Loucy (cell line): ENCODE results near the gene MED10.

ENCODE experiments used
- H2AFZ ChIP-seq: fragments of 200-600 bp; sonication (generic); 2 replicates; pipeline ENCODE4 v1.6.0; 2016; ENCODE audit warnings: antibody characterized with exemption, mild to moderate bottlenecking, low read length, moderate library complexity
- H3F3A ChIP-seq: fragments of 200-600 bp; 2 replicates; pipeline ENCODE4 v1.6.0; 2016; ENCODE audit warnings: antibody characterized with exemption, low read depth, mild to moderate bottlenecking
- H3K27me3 ChIP-seq: fragments of 200-600 bp; sonication (generic); 2 replicates; pipeline ENCODE4 v1.6.1; 2014; ENCODE audit warnings: low read length, mild to moderate bottlenecking; ENCODE audit not compliant: insufficient read depth, poor library complexity, severe bottlenecking
- H3K36me3 ChIP-seq: fragments of 200-600 bp; sonication (generic); 2 replicates; pipeline ENCODE4 v1.6.1; 2016; ENCODE audit warnings: low read length; ENCODE audit not compliant: insufficient read depth
- H3K4me1 ChIP-seq: fragments of 200-600 bp; sonication (generic); 2 replicates; pipeline ENCODE4 v1.5.1; 2014; ENCODE audit warnings: low read length, mild to moderate bottlenecking; ENCODE audit not compliant: insufficient read depth, poor library complexity, severe bottlenecking
- H3K4me2 ChIP-seq: fragments of 200-600 bp; sonication (generic); 2 replicates; pipeline ENCODE4 v1.6.0; 2014; ENCODE audit warnings: antibody characterized with exemption, low read length, low read depth, mild to moderate bottlenecking; ENCODE audit not compliant: poor library complexity, severe bottlenecking
- H3K4me3 ChIP-seq: fragments of 200-600 bp; sonication (generic); 2 replicates; pipeline ENCODE4 v1.5.1; 2014; ENCODE audit warnings: low read length, mild to moderate bottlenecking, mixed read lengths; ENCODE audit not compliant: poor library complexity, severe bottlenecking
- H3K79me2 ChIP-seq: fragments of 200-600 bp; sonication (generic); 2 replicates; pipeline ENCODE4 v1.6.1; 2014; ENCODE audit warnings: low read length; ENCODE audit not compliant: insufficient read depth
- H3K9ac ChIP-seq: fragments of 200-600 bp; sonication (generic); 2 replicates; pipeline ENCODE4 v1.6.0; 2014; ENCODE audit warnings: mild to moderate bottlenecking, low read depth, low read length, moderate library complexity; ENCODE audit not compliant: poor library complexity, severe bottlenecking
- H3K9me2 ChIP-seq: fragments of 200-600 bp; sonication (generic); replicated peaks from 2 replicates; pipeline ENCODE4 v1.6.1; 2016; ENCODE audit warnings: low read depth, low read length, mixed read lengths
- H3K9me3 ChIP-seq: fragments of 200-600 bp; sonication (generic); 2 replicates; pipeline ENCODE4 v1.6.1; 2014; ENCODE audit warnings: mild to moderate bottlenecking, antibody characterized with exemption, low read length, low read depth; ENCODE audit not compliant: insufficient read depth
- H4K20me1 ChIP-seq: fragments of 200-600 bp; sonication (generic); 2 replicates; pipeline ENCODE4 v1.6.0; 2014; ENCODE audit warnings: antibody characterized with exemption, low read length, mild to moderate bottlenecking; ENCODE audit not compliant: insufficient read depth, poor library complexity, severe bottlenecking
- CTCF ChIP-seq: fragments of 200-600 bp; sonication (generic); conservative IDR thresholded peaks from 2 replicates; pipeline ENCODE4 v1.5.1; 2014; ENCODE audit warnings: mild to moderate bottlenecking, antibody characterized with exemption, low read length
- EZH2phosphoT487 ChIP-seq: fragments of 200-600 bp; IDR thresholded peaks from 2 replicates; pipeline ENCODE4 v1.6.1; 2018; ENCODE audit warnings: antibody characterized with exemption, mild to moderate bottlenecking, moderate library complexity, borderline replicate concordance

Gene MED10

GRCh38 chr5:6354848-6355247, 23.5 kb downstream of the MED10 start:
- Histone ChIP-seq H3K4me2 (no peak overlapping the region), H3K9ac (no peak overlapping the region), H3F3A (no peaks in the 10 kb centered on the region), H3K79me2 (no peaks in the 10 kb centered on the region), H3K4me3 (no peak overlapping the region), H2AFZ (no peak overlapping the region), H3K27me3 (no peaks in the 10 kb centered on the region), H4K20me1 (no peaks in the 10 kb centered on the region), H3K9me3 (no peaks in the 10 kb centered on the region), H3K4me1 (peaks cover 7% of the 10 kb centered on the region), H3K9me2 (no peaks in the 10 kb centered on the region), H3K36me3 (no peaks in the 10 kb centered on the region)
- TF ChIP-seq EZH2phosphoT487 = no peak
- no peak for TF ChIP-seq CTCF

GRCh38 chr5:6353602-6354302, 24.6 kb downstream of the MED10 start:
- Histone ChIP-seq H3F3A (no peaks in the 10 kb centered on the region), H3K79me2 (no peaks in the 10 kb centered on the region), H3K4me1 (no peaks in the 10 kb centered on the region), H3K4me2 (no peak overlapping the region), H2AFZ (no peak overlapping the region), H3K4me3 (no peak overlapping the region), H3K9me2 (no peaks in the 10 kb centered on the region), H3K9me3 (no peaks in the 10 kb centered on the region), H4K20me1 (no peaks in the 10 kb centered on the region), H3K27me3 (no peaks in the 10 kb centered on the region), H3K36me3 (no peaks in the 10 kb centered on the region), H3K9ac (no peak overlapping the region)
- no peak for TF ChIP-seq CTCF
- TF ChIP-seq EZH2phosphoT487 = no peak

GRCh38 chr5:6350277-6351090, 27.9 kb downstream of the MED10 start:
- H3K4me1 ChIP-seq = no peaks in the 10 kb centered on the region
- no peaks in the 10 kb centered on the region for H3K9me2 ChIP-seq
- H3K4me3 ChIP-seq = no peak overlapping the region
- H3K79me2 ChIP-seq = no peaks in the 10 kb centered on the region
- H3F3A ChIP-seq = no peaks in the 10 kb centered on the region
- no peaks in the 10 kb centered on the region for H3K36me3 ChIP-seq
- no peaks in the 10 kb centered on the region for H3K27me3 ChIP-seq
- H3K9ac ChIP-seq = no peak overlapping the region
- H2AFZ ChIP-seq = no peak overlapping the region
- TF ChIP-seq EZH2phosphoT487 (no peak), CTCF (no peak)
- H3K4me2 ChIP-seq = no peak overlapping the region
- H4K20me1 ChIP-seq = no peaks in the 10 kb centered on the region
- H3K9me3 ChIP-seq = no peaks in the 10 kb centered on the region
